HepG2 (cell line): ENCODE measurements around the gene GNG3. TPM values are rescaled to one million over a fixed set of nuclear protein-coding genes. Genes with fewer than 3 reads are reported as not detected.

ENCODE experiments used
- ARNTL ChIP-seq: sonication (generic); formaldehyde crosslinking; IDR thresholded peaks from 2 replicates; pipeline ENCODE4 v1.4.0; 2020; ENCODE audit warnings: mild to moderate bottlenecking, missing genetic modification reagents
- EEA1 ChIP-seq: sonication (generic); formaldehyde crosslinking; IDR thresholded peaks from 2 replicates; pipeline ENCODE4 v1.5.1; 2020; ENCODE audit warnings: mild to moderate bottlenecking, missing genetic modification reagents, borderline replicate concordance
- GATAD1 ChIP-seq: IDR thresholded peaks from 2 replicates; pipeline ENCODE4 v1.6.1; 2016; ENCODE audit warnings: missing genetic modification reagents, missing compliant biosample characterization
- KLF12 ChIP-seq: sonication (generic); formaldehyde crosslinking; IDR thresholded peaks from 2 replicates; pipeline ENCODE4 v1.4.0; 2020; ENCODE audit warnings: missing genetic modification reagents, borderline replicate concordance
- MAFF ChIP-seq: IDR thresholded peaks from 2 replicates; pipeline ENCODE4 v1.6.1; 2011; ENCODE audit warnings: low read depth, low read length, improper control_type of control experiment
- MED8 ChIP-seq: sonication (generic); formaldehyde crosslinking; IDR thresholded peaks from 2 replicates; pipeline ENCODE4 v1.8.1; 2023; ENCODE audit warnings: mild to moderate bottlenecking, missing genetic modification reagents; ENCODE audit not compliant: insufficient replicate concordance
- MYNN ChIP-seq: sonication (generic); formaldehyde crosslinking; IDR thresholded peaks from 2 replicates; pipeline ENCODE4 v1.4.0; 2020; ENCODE audit warnings: mild to moderate bottlenecking, low read depth, missing genetic modification reagents
- PAF1 ChIP-seq: IDR thresholded peaks from 2 replicates; pipeline ENCODE4 v1.6.1; 2016; ENCODE audit warnings: missing genetic modification reagents, missing compliant biosample characterization
- PHF5A ChIP-seq: IDR thresholded peaks from one replicate; pipeline ENCODE4 v1.6.1; 2018; ENCODE audit warnings: low read depth, missing genetic modification reagents; ENCODE audit not compliant: unreplicated experiment
- RORA ChIP-seq: sonication (generic); formaldehyde crosslinking; IDR thresholded peaks from 2 replicates; pipeline ENCODE4 v1.5.0; 2020; ENCODE audit warnings: mild to moderate bottlenecking, missing genetic modification reagents, moderate library complexity
- SRSF4 ChIP-seq: fragments of 200-400 bp; formaldehyde crosslinking; IDR thresholded peaks from one replicate; pipeline ENCODE4 v1.6.1; 2018; ENCODE audit warnings: mild to moderate bottlenecking, low read depth, low read length, moderate library complexity; ENCODE audit not compliant: poor library complexity, severe bottlenecking
- TRIM24 ChIP-seq: sonication (generic); formaldehyde crosslinking; IDR thresholded peaks from 2 replicates; pipeline ENCODE4 v1.8.0; 2022; ENCODE audit warnings: mild to moderate bottlenecking, missing genetic modification reagents
- U2AF1 ChIP-seq: fragments of 200-400 bp; formaldehyde crosslinking; optimal IDR thresholded peaks from 2 replicates; pipeline ENCODE3; 2017; ENCODE audit warnings: mild to moderate bottlenecking, low read depth, low read length
- ZNF207 ChIP-seq: fragments of 450-650 bp; IDR thresholded peaks from 2 replicates; pipeline ENCODE4 v1.6.1; 2016; ENCODE audit warnings: antibody characterized with exemption, borderline replicate concordance
- ZNF282 ChIP-seq: fragments of 450-650 bp; IDR thresholded peaks from 2 replicates; pipeline ENCODE4 v1.6.1; 2018; ENCODE audit not compliant: partially characterized antibody
- ZNF337 ChIP-seq: sonication (generic); formaldehyde crosslinking; IDR thresholded peaks from 2 replicates; pipeline ENCODE4 v1.5.1; 2020; ENCODE audit warnings: missing genetic modification reagents, low read depth, mild to moderate bottlenecking, borderline replicate concordance
- ZNF451 ChIP-seq: sonication (generic); formaldehyde crosslinking; IDR thresholded peaks from 2 replicates; pipeline ENCODE4 v1.5.0; 2020; ENCODE audit warnings: mild to moderate bottlenecking, missing genetic modification reagents
- ZNF558 ChIP-seq: sonication (generic); formaldehyde crosslinking; IDR thresholded peaks from 2 replicates; pipeline ENCODE4 v1.9.0; 2022; ENCODE audit warnings: mild to moderate bottlenecking, missing genetic modification reagents, borderline replicate concordance
- ZNF777 ChIP-seq: sonication (generic); formaldehyde crosslinking; IDR thresholded peaks from 2 replicates; pipeline ENCODE4 v1.4.0; 2020; ENCODE audit warnings: missing genetic modification reagents
- polyA plus RNA-seq, 8 experiments: library from polyadenylated mRNA; depleted of rRNA in 3 of 8; stranded (reverse) in 7 of 8; unstranded in 1 of 8; fragments of >200 nt; fragmentation: Illumina TruSeq in 4 of 8; extraction: Trizol in 4 of 8; gene quantifications; 2 replicates each; pipeline versions ENCODE4 v1.2.1 to v1.2.3, GENCODE V29; 2011 to 2016; ENCODE audit warnings: low read depth in 4 of 8, missing spikeins in 1 of 8, mixed read lengths in 1 of 8; ENCODE audit not compliant: insufficient read depth in 1 of 8
- total RNA-seq, 5 experiments: library from RNA; depleted of rRNA; stranded (reverse); fragments of >200 nt; fragmentation: Illumina TruSeq; extraction: Trizol; gene quantifications; 2 replicates each; pipeline ENCODE4 v1.2.3, GENCODE V29; 2016; ENCODE audit warnings: low read depth in 1 of 5
- TF ChIP-seq, protein P1 (sequence below): sonication (generic); formaldehyde crosslinking; conservative IDR thresholded peaks from 2 replicates; pipeline ENCODE4 v1.4.0; 2020; ENCODE audit warnings: missing genetic modification reagents
- TF ChIP-seq, protein P2 (sequence below): sonication (generic); formaldehyde crosslinking; IDR thresholded peaks from 2 replicates; pipeline ENCODE4 v1.4.0; 2020; ENCODE audit warnings: mild to moderate bottlenecking, missing genetic modification reagents
- TF ChIP-seq, protein P3 (sequence below): sonication (generic); formaldehyde crosslinking; conservative IDR thresholded peaks from 2 replicates; pipeline ENCODE4 v1.4.0; 2020; ENCODE audit warnings: mild to moderate bottlenecking, missing genetic modification reagents, moderate library complexity

GNG3 gene
- total and polyA plus RNA-seq, 2 of the 13 experiments (the other 11 are each of a cell fraction or from before 2014, with no cell fraction given): not detected

DNA sequence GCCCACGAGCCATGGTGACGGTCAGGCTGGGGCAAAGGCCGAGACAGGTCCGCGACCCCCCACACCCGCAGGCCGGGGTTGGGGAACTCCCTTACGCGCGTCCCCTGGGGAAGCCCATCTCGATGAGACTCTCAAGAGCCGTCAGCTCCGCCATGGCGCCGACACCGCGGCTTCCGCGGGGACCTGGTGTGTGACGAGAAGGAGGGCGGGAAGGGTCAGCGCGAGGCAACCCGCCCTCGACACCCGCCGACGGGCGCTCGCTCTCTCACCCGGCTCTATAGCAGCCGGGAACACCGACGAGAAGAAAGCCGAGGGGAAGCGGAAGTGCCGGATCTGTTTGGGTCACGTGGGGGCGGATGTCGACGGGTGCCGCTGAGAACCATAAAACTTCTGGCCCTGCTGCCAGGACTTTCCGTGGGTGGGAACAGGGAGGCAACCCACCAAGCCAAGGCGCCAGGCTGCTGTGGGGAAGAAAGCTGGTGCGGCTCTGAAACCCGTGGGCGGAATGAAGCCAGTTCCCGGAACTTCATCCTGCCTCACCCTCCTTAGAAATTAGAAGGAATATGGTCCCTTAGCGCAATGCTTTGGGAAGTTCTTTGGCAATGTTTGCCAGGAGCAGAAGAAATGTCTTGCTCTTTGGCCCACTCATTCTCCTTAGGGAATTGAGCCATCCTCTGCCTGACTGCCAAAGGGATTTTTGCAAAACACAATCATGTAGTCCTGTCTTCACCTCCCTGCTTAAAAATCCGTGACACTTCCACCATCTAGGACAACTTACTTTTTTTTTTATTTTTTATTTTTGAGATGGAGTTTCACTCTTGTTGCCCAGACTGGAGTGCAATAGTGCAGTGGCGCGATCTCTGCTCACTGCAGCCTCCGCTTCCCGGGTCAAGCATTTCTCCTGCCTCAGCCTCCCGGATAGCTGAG lies 28.4 kb upstream of the GNG3 start, which contains the start of gene UBXN1 (continued):
- TF ChIP-seq U2AF1 (no peak), KLF12 (CRISPR knock-in tag) (peak; percentile 10; the same call in 1 of the 2 replicates), ZNF282 (no peak), ZNF451 (CRISPR knock-in tag) (no peak), TRIM24 (no peak), ARNTL (CRISPR knock-in tag) (no peak), EEA1 (CRISPR knock-in tag) (no peak), ZNF777 (CRISPR knock-in tag) (peak; percentile 88), ZNF207 (no peak), SRSF4 (no peak), MYNN (peak; percentile 85; the same call in 1 of the 2 replicates), ZNF337 (CRISPR knock-in tag) (no peak), RORA (CRISPR knock-in tag) (no peak), PHF5A (CRISPR knock-in tag) (peak; percentile 60), MED8 (CRISPR knock-in tag) (peak; percentile 63), PAF1 (CRISPR knock-in tag) (no peak), MAFF (no peak), ZNF558 (CRISPR knock-in tag) (peak; percentile 64; the same call in 1 of the 2 replicates), GATAD1 (CRISPR knock-in tag) (peak; percentile 98)
- TF ChIP-seq, protein P1, sequence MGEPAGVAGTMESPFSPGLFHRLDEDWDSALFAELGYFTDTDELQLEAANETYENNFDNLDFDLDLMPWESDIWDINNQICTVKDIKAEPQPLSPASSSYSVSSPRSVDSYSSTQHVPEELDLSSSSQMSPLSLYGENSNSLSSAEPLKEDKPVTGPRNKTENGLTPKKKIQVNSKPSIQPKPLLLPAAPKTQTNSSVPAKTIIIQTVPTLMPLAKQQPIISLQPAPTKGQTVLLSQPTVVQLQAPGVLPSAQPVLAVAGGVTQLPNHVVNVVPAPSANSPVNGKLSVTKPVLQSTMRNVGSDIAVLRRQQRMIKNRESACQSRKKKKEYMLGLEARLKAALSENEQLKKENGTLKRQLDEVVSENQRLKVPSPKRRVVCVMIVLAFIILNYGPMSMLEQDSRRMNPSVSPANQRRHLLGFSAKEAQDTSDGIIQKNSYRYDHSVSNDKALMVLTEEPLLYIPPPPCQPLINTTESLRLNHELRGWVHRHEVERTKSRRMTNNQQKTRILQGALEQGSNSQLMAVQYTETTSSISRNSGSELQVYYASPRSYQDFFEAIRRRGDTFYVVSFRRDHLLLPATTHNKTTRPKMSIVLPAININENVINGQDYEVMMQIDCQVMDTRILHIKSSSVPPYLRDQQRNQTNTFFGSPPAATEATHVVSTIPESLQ (CRISPR knock-in tag): no peak
- TF ChIP-seq, protein P2, sequence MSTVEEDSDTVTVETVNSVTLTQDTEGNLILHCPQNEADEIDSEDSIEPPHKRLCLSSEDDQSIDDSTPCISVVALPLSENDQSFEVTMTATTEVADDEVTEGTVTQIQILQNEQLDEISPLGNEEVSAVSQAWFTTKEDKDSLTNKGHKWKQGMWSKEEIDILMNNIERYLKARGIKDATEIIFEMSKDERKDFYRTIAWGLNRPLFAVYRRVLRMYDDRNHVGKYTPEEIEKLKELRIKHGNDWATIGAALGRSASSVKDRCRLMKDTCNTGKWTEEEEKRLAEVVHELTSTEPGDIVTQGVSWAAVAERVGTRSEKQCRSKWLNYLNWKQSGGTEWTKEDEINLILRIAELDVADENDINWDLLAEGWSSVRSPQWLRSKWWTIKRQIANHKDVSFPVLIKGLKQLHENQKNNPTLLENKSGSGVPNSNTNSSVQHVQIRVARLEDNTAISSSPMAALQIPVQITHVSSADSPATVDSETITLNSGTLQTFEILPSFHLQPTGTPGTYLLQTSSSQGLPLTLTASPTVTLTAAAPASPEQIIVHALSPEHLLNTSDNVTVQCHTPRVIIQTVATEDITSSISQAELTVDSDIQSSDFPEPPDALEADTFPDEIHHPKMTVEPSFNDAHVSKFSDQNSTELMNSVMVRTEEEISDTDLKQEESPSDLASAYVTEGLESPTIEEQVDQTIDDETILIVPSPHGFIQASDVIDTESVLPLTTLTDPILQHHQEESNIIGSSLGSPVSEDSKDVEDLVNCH (CRISPR knock-in tag): no peak
- TF ChIP-seq, protein P3, sequence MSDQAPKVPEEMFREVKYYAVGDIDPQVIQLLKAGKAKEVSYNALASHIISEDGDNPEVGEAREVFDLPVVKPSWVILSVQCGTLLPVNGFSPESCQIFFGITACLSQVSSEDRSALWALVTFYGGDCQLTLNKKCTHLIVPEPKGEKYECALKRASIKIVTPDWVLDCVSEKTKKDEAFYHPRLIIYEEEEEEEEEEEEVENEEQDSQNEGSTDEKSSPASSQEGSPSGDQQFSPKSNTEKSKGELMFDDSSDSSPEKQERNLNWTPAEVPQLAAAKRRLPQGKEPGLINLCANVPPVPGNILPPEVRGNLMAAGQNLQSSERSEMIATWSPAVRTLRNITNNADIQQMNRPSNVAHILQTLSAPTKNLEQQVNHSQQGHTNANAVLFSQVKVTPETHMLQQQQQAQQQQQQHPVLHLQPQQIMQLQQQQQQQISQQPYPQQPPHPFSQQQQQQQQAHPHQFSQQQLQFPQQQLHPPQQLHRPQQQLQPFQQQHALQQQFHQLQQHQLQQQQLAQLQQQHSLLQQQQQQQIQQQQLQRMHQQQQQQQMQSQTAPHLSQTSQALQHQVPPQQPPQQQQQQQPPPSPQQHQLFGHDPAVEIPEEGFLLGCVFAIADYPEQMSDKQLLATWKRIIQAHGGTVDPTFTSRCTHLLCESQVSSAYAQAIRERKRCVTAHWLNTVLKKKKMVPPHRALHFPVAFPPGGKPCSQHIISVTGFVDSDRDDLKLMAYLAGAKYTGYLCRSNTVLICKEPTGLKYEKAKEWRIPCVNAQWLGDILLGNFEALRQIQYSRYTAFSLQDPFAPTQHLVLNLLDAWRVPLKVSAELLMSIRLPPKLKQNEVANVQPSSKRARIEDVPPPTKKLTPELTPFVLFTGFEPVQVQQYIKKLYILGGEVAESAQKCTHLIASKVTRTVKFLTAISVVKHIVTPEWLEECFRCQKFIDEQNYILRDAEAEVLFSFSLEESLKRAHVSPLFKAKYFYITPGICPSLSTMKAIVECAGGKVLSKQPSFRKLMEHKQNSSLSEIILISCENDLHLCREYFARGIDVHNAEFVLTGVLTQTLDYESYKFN (CRISPR knock-in tag): 0 out of 2 replicates have a peak, but pooled peaks have one; percentile 22
